ENCODE measurements around the gene CKB.
A peak's percentile ranks its signal among the peaks of the same experiment; 100 is the strongest.

Gene CKB

GRCh38 chr14:103537175-103537990 lies 14.8 kb upstream of the CKB start:
- DNase-seq: no peak

- DNase-seq: no peak
These were observed 14.1 kb upstream of the CKB start for GRCh38 chr14:103536693-103537092.

- DNase-seq: no peak
These were observed 13.4 kb upstream of the CKB start for GRCh38 chr14:103535891-103536565.

GRCh38 chr14:103535081-103535890 lies 12.7 kb upstream of the CKB start:
- no peak for DNase-seq

GRCh38 chr14:103534576-103535061 lies 12.0 kb upstream of the CKB start:
- no peak for DNase-seq

GRCh38 chr14:103533999-103534575 lies 11.5 kb upstream of the CKB start:
- no peak for DNase-seq

GRCh38 chr14:103533137-103533998 lies 10.7 kb upstream of the CKB start:
- DNase-seq: no peak

- no peak for DNase-seq
These were observed 9.8 kb upstream of the CKB start for GRCh38 chr14:103532216-103533136.

- no peak for DNase-seq
These were observed 9.0 kb upstream of the CKB start for GRCh38 chr14:103531421-103532215.

GRCh38 chr14:103530831-103531230 lies 8.2 kb upstream of the CKB start:
- no peak for DNase-seq

- DNase-seq: peak in 1 of 2 donors; percentile 37
These were observed 7.8 kb upstream of the CKB start for GRCh38 chr14:103530390-103530789.

GRCh38 chr14:103529383-103530365 lies 7.0 kb upstream of the CKB start:
- no peak for DNase-seq

GRCh38 chr14:103528587-103529382 lies 6.2 kb upstream of the CKB start, which contains the start of gene TRMT61A:
Gene TRMT61A (plus strand): TSS chr14:103529196. CDS start chr14:103529979, 783 bp downstream.
- peak; percentile 78 to 80 for DNase-seq

GRCh38 chr14:103528146-103528586 lies 5.5 kb upstream of the CKB start:
- DNase-seq: no peak

- peak in 1 of 2 donors; percentile 39 for DNase-seq
These were observed 4.9 kb upstream of the CKB start for GRCh38 chr14:103527408-103528145.

- no peak for DNase-seq
These were observed 4.3 kb upstream of the CKB start for GRCh38 chr14:103526914-103527248.

Data from stimulated activated CD4-positive, alpha-beta T cell treated with anti-CD3 and anti-CD28 coated beads, Interleukin-2, amount 100 ng/mL, for 24 hours (primary cell).